GM20000 (cell line): ENCODE measurements around the gene TNF.
"Not testable (repeated sequence)": the region's sequence is repeated elsewhere in the genome, so short reads cannot be mapped to it uniquely, and the experiment has no call there.

Source experiments
- DNase-seq: peaks from one replicate; pipeline ENCODE4 v3.0.0; 2012; ENCODE audit warnings: low spot score
- CTCF ChIP-seq: IDR thresholded peaks from 2 replicates; pipeline ENCODE4 v1.5.1; 2012; ENCODE audit warnings: mild to moderate bottlenecking, control low read depth; ENCODE audit errors: extremely low read depth, missing control alignments

The TNF gene

GRCh38 chr6:31585491-31585890 lies 10.1 kb downstream of the TNF start:
- peak; percentile 60 for TF ChIP-seq CTCF
- peak; percentile 40 for DNase-seq

- no peak for TF ChIP-seq CTCF
- DNase-seq = no peak
These were observed 10.6 kb downstream of the TNF start, which contains the start of gene LST1 for GRCh38 chr6:31586008-31586407. LST1 (plus strand) TSS chr6:31586277; CDS start chr6:31587300, 1,023 bp downstream.

GRCh38 chr6:31586599-31587281 lies 11.4 kb downstream of the TNF start:
- no peak for TF ChIP-seq CTCF
- DNase-seq = peak; percentile 27

GRCh38 chr6:31587791-31588777 lies 12.7 kb downstream of the TNF start:
- DNase-seq = peak; percentile 44
- TF ChIP-seq CTCF = no peak

- DNase-seq = no peak
- TF ChIP-seq CTCF = no peak
These were observed 13.7 kb downstream of the TNF start for GRCh38 chr6:31588871-31589650.

- DNase-seq = not testable (repeated sequence)
These were observed 15.3 kb downstream of the TNF start for GRCh38 chr6:31590691-31591090.

- DNase-seq = no peak
- TF ChIP-seq CTCF = no peak
These were observed 17.0 kb downstream of the TNF start for GRCh38 chr6:31592396-31592771.
